SK-N-SH treated with all-trans-retinoic acid at 6 μM for 48 hours (cell line): ENCODE results near the gene TJP2.

Source experiments
- ARNTL ChIP-seq: fragments of 450-650 bp; formaldehyde crosslinking; IDR thresholded peaks from 2 replicates; pipeline ENCODE4 v1.5.0; 2020; ENCODE audit warnings: low read depth, mild to moderate bottlenecking, moderate library complexity, borderline replicate concordance
- CREB5 ChIP-seq: fragments of 250-450 bp; sonication (Bioruptor Pico); IDR thresholded peaks from 2 replicates; pipeline ENCODE4 v1.5.1; 2020; ENCODE audit warnings: low read depth, mild to moderate bottlenecking, moderate library complexity
- CSRNP3 ChIP-seq: fragments of 250-450 bp; sonication (Bioruptor Pico); IDR thresholded peaks from 2 replicates; pipeline ENCODE4 v1.5.1; 2021; ENCODE audit warnings: mild to moderate bottlenecking, moderate library complexity
- GLIS3 ChIP-seq: fragments of 250-450 bp; sonication (Bioruptor Pico); IDR thresholded peaks from 2 replicates; pipeline ENCODE4 v1.5.0; 2020; ENCODE audit warnings: mild to moderate bottlenecking, moderate library complexity
- ISL1 ChIP-seq: fragments of 250-450 bp; sonication (Bioruptor Pico); IDR thresholded peaks from 2 replicates; pipeline ENCODE4 v2.1.2; 2022; ENCODE audit warnings: mild to moderate bottlenecking, moderate library complexity
- OSR1 ChIP-seq: fragments of 250-450 bp; sonication (Bioruptor Pico); IDR thresholded peaks from 2 replicates; pipeline ENCODE4 v1.8.0; 2022; ENCODE audit warnings: moderate library complexity, mild to moderate bottlenecking, inconsistent platforms
- PATZ1 ChIP-seq: fragments of 250-450 bp; sonication (Bioruptor Pico); IDR thresholded peaks from 2 replicates; pipeline ENCODE4 v1.8.0; 2020; ENCODE audit warnings: mild to moderate bottlenecking, moderate library complexity, borderline replicate concordance
- POU6F1 ChIP-seq: fragments of 250-450 bp; sonication (Bioruptor Pico); IDR thresholded peaks from 2 replicates; pipeline ENCODE4 v1.8.0; 2021; ENCODE audit warnings: low read depth, mild to moderate bottlenecking, moderate library complexity, borderline replicate concordance
- RARB ChIP-seq: fragments of 250-450 bp; sonication (Bioruptor Pico); IDR thresholded peaks from 2 replicates; pipeline ENCODE4 v1.8.0; 2021; ENCODE audit warnings: mild to moderate bottlenecking, moderate library complexity
- SNAI2 ChIP-seq: fragments of 250-450 bp; sonication (Bioruptor Pico); IDR thresholded peaks from 2 replicates; pipeline ENCODE4 v1.5.0; 2020; ENCODE audit warnings: mild to moderate bottlenecking, moderate library complexity
- ZFP3 ChIP-seq: fragments of 250-450 bp; sonication (Bioruptor Pico); IDR thresholded peaks from 2 replicates; pipeline ENCODE4 v1.5.0; 2020; ENCODE audit warnings: mild to moderate bottlenecking, moderate library complexity
- ZFP30 ChIP-seq: fragments of 450-650 bp; formaldehyde crosslinking; IDR thresholded peaks from 2 replicates; pipeline ENCODE4 v1.5.0; 2022; ENCODE audit warnings: mild to moderate bottlenecking, moderate library complexity
- ZNF70 ChIP-seq: fragments of 450-650 bp; formaldehyde crosslinking; IDR thresholded peaks from 2 replicates; pipeline ENCODE4 v1.5.0; 2020; ENCODE audit warnings: mild to moderate bottlenecking, moderate library complexity
- ZNF8 ChIP-seq: fragments of 450-650 bp; formaldehyde crosslinking; IDR thresholded peaks from 2 replicates; pipeline ENCODE4 v1.5.0; 2020; ENCODE audit warnings: mild to moderate bottlenecking, moderate library complexity

GRCh38 chr9:69140123-69140735 lies 33.8 kb upstream of the TJP2 start:
- no peak for TF ChIP-seq ARNTL (CRISPR knock-in tag)
- TF ChIP-seq POU6F1 (CRISPR knock-in tag): no peak
- no peak for TF ChIP-seq ZNF70 (CRISPR knock-in tag)
- no peak for TF ChIP-seq OSR1 (CRISPR knock-in tag)
- no peak for TF ChIP-seq PATZ1 (CRISPR knock-in tag)
- TF ChIP-seq ZNF8: no peak
- no peak for TF ChIP-seq ZFP30 (CRISPR knock-in tag)
- TF ChIP-seq SNAI2 (CRISPR knock-in tag): no peak
- TF ChIP-seq RARB: no peak
- no peak for TF ChIP-seq CSRNP3 (CRISPR knock-in tag)
- no peak for TF ChIP-seq CREB5 (CRISPR knock-in tag)
- TF ChIP-seq ISL1: no peak
- TF ChIP-seq ZFP3 (CRISPR knock-in tag): no peak
- TF ChIP-seq GLIS3 (CRISPR knock-in tag): no peak
